ENCODE results near the gene SLPI.

SLPI gene

GRCh38 chr20:45254383-45255262 is at the start of gene SLPI:
Gene SLPI (minus strand): TSS chr20:45254564. CDS start chr20:45254543, 21 bp downstream.
- FAIRE-seq = no peak

GRCh38 chr20:45303586-45304463 is 49.5 kb upstream of the SLPI start:
- FAIRE-seq = no peak

GRCh38 chr20:45301824-45302271 is 47.5 kb upstream of the SLPI start:
- FAIRE-seq = no peak

- FAIRE-seq = no peak
Measured at GRCh38 chr20:45300961-45301360, 46.6 kb upstream of the SLPI start.

GRCh38 chr20:45299786-45300185 is 45.4 kb upstream of the SLPI start:
- no peak for FAIRE-seq

- no peak for FAIRE-seq
Measured at GRCh38 chr20:45297786-45298497, 43.6 kb upstream of the SLPI start.

- FAIRE-seq = no peak
Measured at GRCh38 chr20:45294659-45295058, 40.3 kb upstream of the SLPI start.

GRCh38 chr20:45294003-45294368 is 39.6 kb upstream of the SLPI start:
- FAIRE-seq = no peak

GRCh38 chr20:45293041-45294002 is 39.0 kb upstream of the SLPI start:
- no peak for FAIRE-seq

- no peak for FAIRE-seq
Measured at GRCh38 chr20:45292343-45292742, 38.0 kb upstream of the SLPI start.

GRCh38 chr20:45291526-45291925 is 37.2 kb upstream of the SLPI start:
- FAIRE-seq = no peak

GRCh38 chr20:45290677-45291355 is 36.5 kb upstream of the SLPI start:
- no peak for FAIRE-seq

- no peak for FAIRE-seq
Measured at GRCh38 chr20:45289942-45290676, 35.7 kb upstream of the SLPI start.

GRCh38 chr20:45288860-45289259 is 34.5 kb upstream of the SLPI start:
- FAIRE-seq = no peak

GRCh38 chr20:45288376-45288775 is 34.0 kb upstream of the SLPI start:
- no peak for FAIRE-seq

- no peak for FAIRE-seq
Measured at GRCh38 chr20:45283551-45284057, 29.2 kb upstream of the SLPI start.

GRCh38 chr20:45282700-45283550 is 28.6 kb upstream of the SLPI start:
- no peak for FAIRE-seq

GRCh38 chr20:45279992-45280391 is 25.6 kb upstream of the SLPI start:
- no peak for FAIRE-seq

GRCh38 chr20:45275338-45275737 is 21.0 kb upstream of the SLPI start:
- no peak for FAIRE-seq

Data from islet of Langerhans (tissue), 1 donor.